Activated CD4-positive, alpha-beta T cell treated with anti-CD3 and anti-CD28 coated beads, Interleukin-2, amount 10 ng/mL, durations not matched to agents 7 days and 5 days (primary cell): ENCODE results near the gene TPD52L2. TPM values are rescaled to one million over a fixed set of nuclear protein-coding genes. Genes with fewer than 3 reads are reported as not detected.
"Not testable (repeated sequence)": the region's sequence is repeated elsewhere in the genome, so short reads cannot be mapped to it uniquely, and the experiment has no call there.

Experiments
- CTCF ChIA-PET: fragments of 350-600 bp; sonication (Branson Sonifier 250); formaldehyde crosslinking; loops from one replicate; lab custom pipeline; 2021; ENCODE audit warnings: antibody characterized with exemption; lab: Charles Lee
- POLR2A ChIA-PET: fragments of 350-600 bp; sonication (Branson Sonifier 250); formaldehyde crosslinking; loops from one replicate; lab custom pipeline; 2021; ENCODE audit warnings: antibody characterized with exemption; lab: Charles Lee
- DNase-seq: peaks from one replicate; pipeline ENCODE4 v3.0.0-alpha.2; 2020
- H3K27ac Mint-ChIP-seq: one replicate; pipeline ENCODE4 v1.8.0; 2021; ENCODE audit warnings: mild to moderate bottlenecking, moderate library complexity, mixed read lengths
- H3K27me3 Mint-ChIP-seq: one replicate; pipeline ENCODE4 v1.8.0; 2021; ENCODE audit warnings: mixed read lengths
- H3K36me3 Mint-ChIP-seq: one replicate; pipeline ENCODE4 v1.8.0; 2021; ENCODE audit warnings: low read depth, mixed read lengths
- H3K4me1 Mint-ChIP-seq: one replicate; pipeline ENCODE4 v1.8.0; 2021; ENCODE audit warnings: mixed read lengths
- H3K4me3 Mint-ChIP-seq: one replicate; pipeline ENCODE4 v1.8.0; 2021; ENCODE audit warnings: mild to moderate bottlenecking, moderate library complexity, mixed read lengths
- H3K9me3 Mint-ChIP-seq: one replicate; pipeline ENCODE4 v1.8.0; 2021; ENCODE audit warnings: mixed read lengths
- total RNA-seq, 2 experiments: library from RNA; stranded (reverse); gene quantifications; one replicate each; pipeline ENCODE4 v1.2.3, GENCODE V29; 2021

TPD52L2 gene
- total RNA-seq, 2 experiments from 2014 or later = 39.6 to 41.6 TPM

GRCh38 chr20:63863021-63863797 is 1.9 kb upstream of the TPD52L2 start:
- DNase-seq = no peak
- POLR2A ChIA-PET = no interaction called here
- CTCF ChIA-PET = interaction anchor here (0.7 to 3.4 kb wide), 9 partner anchors 10 to 176 kb away, joined by 3 to 20 read pairs (median 3); partner anchors contain the start of genes ARFRP1, LIME1, PRPF6 and ZGPAT

DNA sequence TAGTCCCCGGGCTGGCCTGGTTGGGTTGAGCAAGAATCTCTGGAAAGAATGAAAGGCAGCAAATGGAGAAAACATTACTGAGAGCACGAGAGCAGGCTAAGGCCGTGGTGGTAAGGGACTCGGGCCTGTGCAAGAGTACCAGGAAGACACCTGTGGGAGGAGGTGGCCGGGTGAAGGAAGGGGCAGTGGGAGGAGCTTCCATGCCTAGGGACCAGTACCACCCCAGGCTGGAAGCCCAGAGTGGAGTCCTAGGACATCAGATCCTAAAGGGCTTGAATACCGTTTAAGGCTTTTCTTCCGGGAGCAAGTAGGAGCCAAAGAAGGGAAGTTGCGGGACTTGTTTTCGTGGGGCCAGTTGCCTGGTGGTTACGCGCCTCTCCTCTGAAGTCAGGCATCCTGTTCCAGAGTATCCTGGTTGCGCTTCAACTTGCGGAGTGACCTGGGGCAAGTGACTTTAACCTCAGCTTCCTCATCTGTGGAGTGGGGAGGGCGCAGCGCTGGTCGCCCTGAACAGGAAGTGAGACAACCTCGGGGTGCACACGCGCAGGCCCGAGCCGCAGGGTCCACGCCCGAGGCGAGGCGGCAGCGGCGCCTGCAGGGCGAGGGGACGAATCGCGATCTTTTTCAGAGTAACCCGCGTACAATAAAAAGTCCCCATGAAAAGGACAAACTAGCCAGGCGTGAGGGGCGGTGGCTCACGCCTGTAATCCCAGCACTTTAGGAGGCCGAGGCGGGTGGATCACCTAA is 1.1 kb upstream of the TPD52L2 start:
- Mint-ChIP-seq H3K36me3 (peaks cover 22% of the 10 kb centered on the region), H3K4me1 (peaks cover 35% of the 10 kb centered on the region), H3K27me3 (no peaks in the 10 kb centered on the region), H3K27ac (peak overlapping the region; percentile 94), H3K4me3 (peak overlapping the region; percentile 89), H3K9me3 (no peaks in the 10 kb centered on the region)
- POLR2A ChIA-PET = interaction anchor here (1.2 kb wide), 1 partner anchor 28 kb away, joined by 3 read pairs; no protein-coding TSS in a partner anchor
- peak; percentile 86 for DNase-seq
- CTCF ChIA-PET = interaction anchor here (0.7 to 3.4 kb wide), 10 partner anchors 9 to 175 kb away, joined by 3 to 20 read pairs (median 4); partner anchors contain the start of genes ARFRP1, LIME1, PRPF6 and ZGPAT

More at GRCh38 chr20:63863021-63863797, 1.9 kb upstream of the TPD52L2 start:
- Mint-ChIP-seq H3K27ac (peak overlapping the region; percentile 94), H3K4me3 (peak overlapping the region; percentile 89), H3K4me1 (peaks cover 40% of the 10 kb centered on the region), H3K27me3 (no peaks in the 10 kb centered on the region), H3K36me3 (peaks cover 20% of the 10 kb centered on the region), H3K9me3 (no peaks in the 10 kb centered on the region)

- POLR2A ChIA-PET = interaction anchor here (1.2 kb wide), 1 partner anchor 27 kb away, joined by 3 read pairs; no protein-coding TSS in a partner anchor
- H3K4me1 Mint-ChIP-seq = peaks cover 30% of the 10 kb centered on the region
- H3K9me3 Mint-ChIP-seq = no peaks in the 10 kb centered on the region
- CTCF ChIA-PET = interaction anchor here (1.0 to 3.4 kb wide), 11 partner anchors 8 to 327 kb away, joined by 3 to 20 read pairs (median 5); partner anchors contain the start of genes ARFRP1, PRPF6, PTK6 and ZGPAT
- peak overlapping the region; percentile 89 for H3K4me3 Mint-ChIP-seq
- H3K36me3 Mint-ChIP-seq = peaks cover 26% of the 10 kb centered on the region
- peak overlapping the region; percentile 94 for H3K27ac Mint-ChIP-seq
- no peaks in the 10 kb centered on the region for H3K27me3 Mint-ChIP-seq
- no peak for DNase-seq
Observed at GRCh38 chr20:63864545-63864977, 509 bp upstream of the TPD52L2 start.

DNA sequence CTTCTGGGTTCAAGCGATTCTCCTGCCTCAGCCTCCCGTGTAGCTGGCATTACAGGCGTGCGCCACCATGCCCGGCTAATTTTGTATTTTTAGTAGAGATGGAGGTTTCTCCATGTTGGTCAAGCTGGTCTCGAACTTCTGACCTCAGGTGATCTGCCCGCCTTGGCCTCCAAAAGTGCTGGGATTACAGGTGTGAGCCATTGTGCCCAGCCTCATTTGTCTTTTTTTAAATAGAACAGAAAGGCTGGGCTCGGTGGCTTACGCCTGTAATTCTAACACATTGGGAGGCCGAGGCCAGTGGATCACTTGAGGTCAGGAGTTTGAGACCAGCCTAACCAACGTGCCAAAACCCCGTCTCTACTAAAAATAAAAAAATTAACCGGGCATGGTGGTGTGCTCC is 2.0 kb downstream of the TPD52L2 start:
- peak overlapping the region; percentile 50 for H3K4me3 Mint-ChIP-seq

GRCh38 chr20:63868264-63868663 is 3.2 kb downstream of the TPD52L2 start:
- ChIA-PET CTCF (interaction anchor here (0.6 to 1.5 kb wide), 2 partner anchors 13 to 341 kb away, joined by 3 read pairs; no protein-coding TSS in a partner anchor), POLR2A (no interaction called here)
- Mint-ChIP-seq H3K4me3 (no peak overlapping the region), H3K9me3 (no peaks in the 10 kb centered on the region), H3K27me3 (no peaks in the 10 kb centered on the region), H3K27ac (peak overlapping the region; percentile 63), H3K36me3 (peaks cover 30% of the 10 kb centered on the region), H3K4me1 (peaks cover 33% of the 10 kb centered on the region)
- DNase-seq = no peak

More for the DNA sequence above, 2.0 kb downstream of the TPD52L2 start:
- POLR2A ChIA-PET, H3K27me3 Mint-ChIP-seq, DNase-seq, H3K9me3 Mint-ChIP-seq, H3K27ac Mint-ChIP-seq: not testable (repeated sequence)
- CTCF ChIA-PET = interaction anchor here (0.5 kb wide), 1 partner anchor 315 kb away, joined by 4 read pairs; no protein-coding TSS in a partner anchor
- Mint-ChIP-seq H3K4me1 (peaks cover 30% of the 10 kb centered on the region), H3K36me3 (peaks cover 31% of the 10 kb centered on the region)

- Mint-ChIP-seq H3K36me3 (peaks cover 35% of the 10 kb centered on the region), H3K27me3 (no peaks in the 10 kb centered on the region), H3K4me3 (peak overlapping the region; percentile 25), H3K27ac (peak overlapping the region; percentile 85), H3K9me3 (no peaks in the 10 kb centered on the region), H3K4me1 (peaks cover 11% of the 10 kb centered on the region)
- DNase-seq = peak; percentile 58
- POLR2A ChIA-PET = no interaction called here
- CTCF ChIA-PET = interaction anchor here (0.6 to 2.7 kb wide), 8 partner anchors 9 to 165 kb away, joined by 3 to 14 read pairs (median 4); partner anchors contain the start of gene TPD52L2
Observed at GRCh38 chr20:63873477-63873971, 8.5 kb downstream of the TPD52L2 start.

- CTCF ChIA-PET = interaction anchor here (0.6 to 2.7 kb wide), 4 partner anchors 8 to 100 kb away, joined by 4 to 14 read pairs (median 6); partner anchors contain the start of gene TPD52L2
- POLR2A ChIA-PET, H3K27ac Mint-ChIP-seq, DNase-seq, H3K27me3 Mint-ChIP-seq, H3K9me3 Mint-ChIP-seq, H3K4me3 Mint-ChIP-seq: not testable (repeated sequence)
- H3K4me1 Mint-ChIP-seq = peaks cover 11% of the 10 kb centered on the region
- H3K36me3 Mint-ChIP-seq = peaks cover 32% of the 10 kb centered on the region
Observed at GRCh38 chr20:63874241-63874640, 9.2 kb downstream of the TPD52L2 start.

DNA sequence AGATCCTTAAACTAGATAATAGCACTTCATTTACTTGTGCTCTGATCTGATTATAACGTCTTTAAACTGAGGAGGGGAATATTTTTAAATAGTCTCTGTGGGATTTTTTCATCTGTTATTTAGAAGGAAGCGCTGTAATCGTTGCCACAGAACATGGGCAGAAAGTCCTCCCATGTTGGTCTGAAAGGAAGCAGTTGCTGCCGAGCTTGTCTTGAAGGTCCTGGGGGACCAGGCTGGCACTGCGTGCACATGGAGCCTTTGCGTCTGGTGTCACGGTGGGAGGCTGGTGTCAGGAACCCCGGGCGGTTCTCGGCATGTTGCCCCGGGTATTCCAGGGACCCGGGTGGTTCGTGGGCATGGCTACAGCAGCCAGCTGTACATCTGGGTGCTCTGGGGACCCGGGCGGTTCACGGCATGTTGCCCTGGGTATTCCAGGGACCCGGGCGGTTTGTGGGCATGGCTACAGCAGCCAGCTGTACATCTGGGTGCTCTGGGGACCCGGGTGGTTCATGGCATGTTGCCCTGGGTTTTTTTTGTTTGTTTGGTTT is 11.5 kb downstream of the TPD52L2 start:
- no peak for DNase-seq
- ChIA-PET POLR2A (no interaction called here), CTCF (interaction anchor here (1.2 to 2.2 kb wide), 4 partner anchors 8 to 339 kb away, joined by 3 to 8 read pairs (median 4); partner anchors contain the start of gene TPD52L2)
- peaks cover 11% of the 10 kb centered on the region for H3K4me1 Mint-ChIP-seq
- H3K36me3 Mint-ChIP-seq = peaks cover 24% of the 10 kb centered on the region
- no peak overlapping the region for H3K27ac Mint-ChIP-seq
- no peaks in the 10 kb centered on the region for H3K27me3 Mint-ChIP-seq
- no peaks in the 10 kb centered on the region for H3K9me3 Mint-ChIP-seq
- no peak overlapping the region for H3K4me3 Mint-ChIP-seq

GRCh38 chr20:63877755-63878470 is 12.8 kb downstream of the TPD52L2 start:
- DNase-seq = no peak
- Mint-ChIP-seq H3K36me3 (peaks cover 18% of the 10 kb centered on the region), H3K9me3 (no peaks in the 10 kb centered on the region), H3K27me3 (no peaks in the 10 kb centered on the region), H3K27ac (no peak overlapping the region), H3K4me1 (peaks cover 7% of the 10 kb centered on the region), H3K4me3 (no peak overlapping the region)
- ChIA-PET POLR2A (no interaction called here), CTCF (interaction anchor here (0.5 kb wide), 3 partner anchors 14 to 178 kb away, joined by 3 to 8 read pairs (median 3); no protein-coding TSS in a partner anchor)

DNA sequence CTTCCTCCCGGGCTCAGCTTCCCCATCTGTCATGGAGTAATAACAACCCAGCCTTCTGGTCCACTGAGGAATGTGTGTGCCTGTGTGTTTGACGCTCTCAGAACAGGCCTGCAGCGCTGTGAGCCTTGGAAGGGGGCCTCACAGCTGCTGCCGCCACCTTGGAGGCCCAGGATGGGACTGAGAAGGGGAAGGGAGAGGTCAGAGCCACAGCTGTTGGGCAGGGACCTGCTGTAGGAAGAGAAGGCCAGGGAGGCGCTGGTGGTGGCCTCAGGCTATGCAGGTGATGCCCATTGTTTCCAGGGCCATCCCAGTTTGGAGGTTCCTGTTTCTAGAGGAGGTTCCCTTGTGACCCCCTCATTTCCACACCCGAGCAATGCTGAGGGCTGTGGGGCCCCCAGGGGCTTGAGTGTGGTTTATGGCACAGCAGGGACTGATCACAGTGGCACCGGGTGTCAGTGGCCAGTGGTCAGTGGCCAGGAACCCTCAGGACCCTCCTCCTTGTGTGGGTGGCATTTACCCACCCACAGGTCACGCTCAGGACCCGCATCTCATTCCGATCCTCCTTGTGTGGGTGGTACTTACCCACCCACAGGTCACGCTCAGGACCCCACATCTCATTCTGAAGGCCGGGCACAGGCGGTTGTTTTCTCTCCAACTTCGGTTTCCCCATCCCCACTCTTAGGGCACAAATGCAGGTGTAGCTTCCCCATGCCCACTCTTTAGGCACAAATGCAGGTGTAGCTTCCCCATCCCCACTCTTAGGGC is 14.0 kb downstream of the TPD52L2 start:
- H3K36me3 Mint-ChIP-seq = peaks cover 15% of the 10 kb centered on the region
- H3K9me3 Mint-ChIP-seq = no peaks in the 10 kb centered on the region
- POLR2A ChIA-PET = no interaction called here
- no peak overlapping the region for H3K4me3 Mint-ChIP-seq
- H3K27ac Mint-ChIP-seq = no peak overlapping the region
- CTCF ChIA-PET = interaction anchor here (0.5 to 0.7 kb wide), 2 partner anchors 62 to 112 kb away, joined by 3 to 8 read pairs; no protein-coding TSS in a partner anchor
- H3K4me1 Mint-ChIP-seq = no peaks in the 10 kb centered on the region
- H3K27me3 Mint-ChIP-seq = no peaks in the 10 kb centered on the region
- DNase-seq = no peak

GRCh38 chr20:63880901-63881300 is 15.8 kb downstream of the TPD52L2 start:
- H3K27me3 Mint-ChIP-seq, H3K4me3 Mint-ChIP-seq, H3K4me1 Mint-ChIP-seq, H3K9me3 Mint-ChIP-seq, DNase-seq, POLR2A ChIA-PET, H3K27ac Mint-ChIP-seq: not testable (repeated sequence)
- CTCF ChIA-PET = interaction anchor here (0.6 to 1.3 kb wide), 2 partner anchors 15 to 152 kb away, joined by 3 to 5 read pairs; partner anchors contain the start of gene TPD52L2
- H3K36me3 Mint-ChIP-seq = peaks cover 14% of the 10 kb centered on the region
